Lung (tissue), 12 donors: ENCODE measurements around the gene CDH4. TPM values are rescaled to one million over a fixed set of nuclear protein-coding genes. Genes with fewer than 3 reads are reported as not detected.

Experiments used
- ATAC-seq: fragments of 200-7000 bp; cut with Tn5 transposase; one replicate; pipeline ENCODE4 v1.9.1; 2020; ENCODE audit warnings: moderate number of reproducible peaks; ENCODE audit not compliant: insufficient read depth, low FRiP score
- DNase-seq, 3 donors: peaks; one replicate each; pipeline ENCODE4 v3.0.0-alpha.2; 2013 to 2017
- H3K27ac ChIP-seq, 2 donors: one replicate each; pipeline ENCODE4 v1.5.1; 2013; ENCODE audit warnings: mild to moderate bottlenecking in 2 of 2, moderate library complexity in 2 of 2, control low read depth in 1 of 2, inconsistent platforms in 1 of 2, low read depth in 1 of 2, low read length in 1 of 2
- H3K27me3 ChIP-seq, 3 donors: one replicate each; pipeline ENCODE4 v1.5.1; 2013; ENCODE audit warnings: low read length in 2 of 3; ENCODE audit not compliant: control insufficient read depth in 3 of 3, insufficient read depth in 3 of 3
- H3K36me3 ChIP-seq, 4 donors: one replicate each; pipeline ENCODE4 v1.5.1; 2013; ENCODE audit warnings: low read length in 4 of 4, mild to moderate bottlenecking in 1 of 4, moderate library complexity in 1 of 4; ENCODE audit not compliant: control insufficient read depth in 4 of 4, insufficient read depth in 4 of 4
- H3K4me1 ChIP-seq, 5 donors: one replicate each; pipeline ENCODE4 v1.5.1; 2013; ENCODE audit warnings: low read length in 5 of 5, mild to moderate bottlenecking in 2 of 5, moderate library complexity in 1 of 5; ENCODE audit not compliant: control insufficient read depth in 5 of 5, insufficient read depth in 5 of 5
- H3K4me3 ChIP-seq: one replicate; pipeline ENCODE4 v1.5.1; 2013; ENCODE audit warnings: mild to moderate bottlenecking, control low read depth, moderate library complexity
- H3K9ac ChIP-seq, 2 donors: one replicate each; pipeline ENCODE4 v1.5.1; 2013; ENCODE audit warnings: low read length in 2 of 2, control low read depth in 1 of 2; ENCODE audit not compliant: insufficient read depth in 1 of 2
- H3K9me3 ChIP-seq, 4 donors: one replicate each; pipeline ENCODE4 v1.5.1; 2013; ENCODE audit warnings: low read length in 3 of 4, mild to moderate bottlenecking in 1 of 4, moderate library complexity in 1 of 4; ENCODE audit not compliant: control insufficient read depth in 4 of 4, insufficient read depth in 3 of 4
- CTCF ChIP-seq: IDR thresholded peaks from 2 replicates; pipeline ENCODE4 v1.5.1; 2012; ENCODE audit warnings: mild to moderate bottlenecking; ENCODE audit errors: control extremely low read depth, extremely low read depth
- WGBS, 2 donors: extraction: QIAGEN DNeasy Blood & Tissue Kit; methylation state at CpG; one replicate each; pipeline ENCODE4 v1.1.7; 2013; 5-methylcytosine and 5-hydroxymethylcytosine counted together
- polyA plus RNA-seq, 2 donors: library from polyadenylated mRNA; stranded (reverse); fragments of 200-250 nt; gene quantifications; one replicate each; pipeline ENCODE4 v1.2.1, GENCODE V29; 2013
- total RNA-seq, 2 donors: library from RNA; depleted of rRNA in 1 of 2; stranded (reverse); fragments of >200 nt in 1 of 2; gene quantifications; one replicate each; pipeline ENCODE4 v1.2.1, GENCODE V29; 2014 to 2021
- donor health status: control.
- donor health status: control.
- donor health status: Bipolar disorder and iron deficiency.
- donor health status: healthy.
- donor health status: DM: yes; HTN: yes; CAD: no.

CDH4 gene
- total and polyA plus RNA-seq, 4 donors = 0.10 to 2.1 (median 0.34) TPM

GRCh38 chr20:61815678-61816077 is 563.6 kb downstream of the CDH4 start:
- peaks cover 0 to 5% (median 3%) of the 10 kb centered on the region in 3 donors for H3K27me3 ChIP-seq
- H3K4me3 ChIP-seq = no peak overlapping the region
- ATAC-seq = no peak
- no peak for DNase-seq
- H3K27ac ChIP-seq = no peak overlapping the region
- no peak for TF ChIP-seq CTCF
- no peaks in the 10 kb centered on the region for H3K36me3 ChIP-seq
- no peaks in the 10 kb centered on the region for H3K4me1 ChIP-seq
- H3K9ac ChIP-seq = no peak overlapping the region
- H3K9me3 ChIP-seq = peaks cover 0 to 2% (median 0%) of the 10 kb centered on the region in 4 donors
- whole genome bisulfite sequencing, 2 donors = 76 to 85% methylated on average over 12 of the region's 12 CpGs

GRCh38 chr20:61816606-61817460 is 564.8 kb downstream of the CDH4 start:
- Histone ChIP-seq H3K9ac (no peak overlapping the region), H3K4me3 (no peak overlapping the region), H3K9me3 (peaks cover 0 to 2% (median 0%) of the 10 kb centered on the region in 4 donors), H3K27ac (no peak overlapping the region), H3K4me1 (no peaks in the 10 kb centered on the region), H3K36me3 (no peaks in the 10 kb centered on the region), H3K27me3 (peaks cover 0 to 5% (median 3%) of the 10 kb centered on the region in 3 donors)
- no peak for TF ChIP-seq CTCF
- ATAC-seq = no peak
- no peak for DNase-seq
- WGBS, 2 donors = 82 to 86% methylated on average over 25 of the region's 25 CpGs

GRCh38 chr20:61817575-61817974 is 565.5 kb downstream of the CDH4 start:
- ATAC-seq = no peak
- H3K4me1 ChIP-seq = no peaks in the 10 kb centered on the region
- DNase-seq = no peak
- H3K9me3 ChIP-seq = peaks cover 0 to 2% (median 0%) of the 10 kb centered on the region in 4 donors
- peaks cover 0 to 5% (median 3%) of the 10 kb centered on the region in 3 donors for H3K27me3 ChIP-seq
- H3K9ac ChIP-seq = no peak overlapping the region
- no peak overlapping the region for H3K4me3 ChIP-seq
- TF ChIP-seq CTCF = no peak
- H3K27ac ChIP-seq = no peak overlapping the region
- no peaks in the 10 kb centered on the region for H3K36me3 ChIP-seq
- 82 to 83% methylated on average over 13 of the region's 13 CpGs for WGBS, 2 donors
